ENCODE results near the gene KIF13A.
"Not testable (repeated sequence)": the region's sequence is repeated elsewhere in the genome, so short reads cannot be mapped to it uniquely, and the experiment has no call there.

KIF13A gene

DNA sequence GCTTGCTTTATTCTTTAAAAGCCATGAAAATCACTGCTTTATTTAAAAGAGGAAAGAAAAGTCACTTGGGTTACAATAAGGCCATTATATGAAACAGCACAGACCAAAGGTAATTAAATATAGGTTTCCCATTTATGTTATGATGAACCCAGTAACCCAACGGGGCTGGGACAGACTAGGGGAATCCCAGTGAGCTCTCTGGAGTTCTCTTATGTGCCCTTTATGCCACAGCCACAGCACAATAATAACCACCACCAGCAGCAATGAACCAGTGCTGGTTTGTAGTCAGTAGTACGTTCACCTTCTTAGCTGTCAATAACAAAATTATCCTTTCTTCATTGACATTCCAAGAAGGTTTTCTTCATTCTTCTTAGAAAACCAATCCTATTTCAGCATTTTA lies 87.4 kb downstream of the KIF13A start:
- DNase-seq (ENCODE audit: low spot score), result no peak

- no peak for DNase-seq (ENCODE audit: low spot score)
These were observed 87.9 kb downstream of the KIF13A start for GRCh38 chr6:17899491-17899890.

DNA sequence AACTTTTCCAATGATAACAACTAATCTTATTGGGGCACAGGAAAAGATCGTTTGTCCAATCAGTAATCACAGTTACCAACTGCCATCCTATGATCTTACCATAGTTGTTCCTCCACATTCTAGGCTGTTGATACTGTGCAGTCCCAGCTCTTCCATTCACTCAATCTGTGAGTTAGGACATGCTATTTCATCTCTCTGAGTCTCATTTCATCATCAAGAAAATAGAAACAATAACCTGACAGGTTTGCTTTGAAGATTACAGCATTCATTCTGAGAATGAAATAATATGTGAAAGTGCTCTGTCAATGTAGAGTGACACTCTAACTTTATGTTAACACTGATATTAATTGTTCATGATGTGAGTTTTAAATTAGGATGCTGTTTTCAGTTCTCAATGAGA lies 89.8 kb downstream of the KIF13A start:
- DNase-seq (ENCODE audit: low spot score), result no peak

- no peak for DNase-seq (ENCODE audit: low spot score)
These were observed 92.5 kb downstream of the KIF13A start for GRCh38 chr6:17894905-17895304.

GRCh38 chr6:17894191-17894590 lies 93.2 kb downstream of the KIF13A start:
- DNase-seq (ENCODE audit: low spot score), result no peak

DNA sequence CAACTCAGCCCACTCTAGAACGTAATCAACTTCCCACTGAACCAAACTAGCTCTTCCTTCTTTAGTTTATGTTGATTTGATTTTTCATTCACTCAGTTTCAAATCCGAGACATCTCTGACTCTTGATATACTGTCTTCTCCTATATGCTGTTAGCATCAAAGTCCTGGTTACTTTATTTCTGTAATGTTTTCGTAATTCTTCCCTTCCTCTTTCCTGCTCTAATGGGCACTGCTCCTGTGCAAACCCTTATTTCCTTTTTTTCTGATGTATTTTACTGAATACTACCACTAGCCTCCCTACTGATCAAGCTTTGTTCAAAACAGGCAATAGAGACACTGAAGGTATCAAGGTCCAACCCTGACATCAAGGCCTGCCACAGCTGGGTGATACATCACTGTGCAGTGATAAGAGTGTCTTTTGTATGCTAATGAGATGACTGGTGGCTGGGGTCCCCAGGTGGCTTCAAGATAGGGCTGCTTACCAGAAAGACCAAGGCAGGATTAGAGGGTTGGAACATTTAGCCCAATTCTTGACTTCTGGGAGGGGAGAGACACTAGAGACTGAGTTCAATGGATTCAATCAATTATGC lies 95.2 kb downstream of the KIF13A start:
- no peak for DNase-seq (ENCODE audit: low spot score)

- no peak for DNase-seq (ENCODE audit: low spot score)
These were observed 97.1 kb downstream of the KIF13A start for GRCh38 chr6:17890309-17890708.

GRCh38 chr6:17889777-17890176 lies 97.7 kb downstream of the KIF13A start:
- DNase-seq (ENCODE audit: low spot score), result not testable (repeated sequence)

GRCh38 chr6:17886891-17887290 lies 100.5 kb downstream of the KIF13A start:
- DNase-seq (ENCODE audit: low spot score), result no peak

GRCh38 chr6:17885889-17886576 lies 101.4 kb downstream of the KIF13A start:
- no peak for DNase-seq (ENCODE audit: low spot score)

DNA sequence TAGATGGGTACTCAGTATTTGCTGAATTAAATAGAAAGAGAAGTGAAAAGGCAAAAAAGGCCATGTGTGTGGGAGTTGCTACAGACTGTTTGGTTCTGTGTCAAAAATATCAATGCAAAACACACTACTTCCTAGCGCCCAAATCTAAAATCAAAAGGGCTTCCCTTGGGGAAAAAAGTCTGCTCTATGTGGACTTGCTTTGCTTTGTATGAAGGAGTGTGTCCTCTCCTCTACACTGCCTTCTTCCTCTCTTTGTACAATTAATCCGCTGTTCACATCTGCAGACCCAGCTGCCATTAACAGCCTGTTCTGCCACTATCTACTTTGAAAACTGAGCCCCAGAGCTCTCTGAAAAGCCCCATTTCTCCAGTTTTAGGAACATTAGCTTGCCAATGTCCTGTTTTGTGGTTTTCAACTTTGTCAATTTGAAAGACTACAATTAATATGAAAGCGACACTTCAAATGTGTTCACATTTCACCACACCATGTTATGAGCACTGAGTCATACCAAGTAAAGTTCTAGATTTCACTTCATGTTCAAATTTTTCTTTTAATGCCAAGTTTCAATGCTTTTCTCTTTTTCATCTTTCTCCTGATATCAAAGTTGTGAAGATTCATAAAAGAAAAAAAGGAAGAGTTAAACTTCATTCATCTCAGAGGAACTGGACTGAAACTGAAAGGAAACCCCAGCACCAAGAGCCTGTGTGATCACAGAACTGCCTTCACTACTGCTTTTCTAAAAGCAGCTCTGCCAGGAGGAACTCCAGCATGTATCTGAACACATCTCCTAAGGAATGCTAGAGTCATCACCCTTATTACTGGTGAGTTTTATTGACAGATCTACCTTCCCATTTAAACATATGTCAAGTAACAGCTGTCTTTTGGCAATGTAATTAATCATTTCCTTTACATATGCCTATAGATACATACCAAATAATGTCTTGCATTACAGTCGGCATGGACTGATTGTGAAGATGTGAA lies 102.6 kb downstream of the KIF13A start:
- DNase-seq (ENCODE audit: low spot score), result no peak

- no peak for DNase-seq (ENCODE audit: low spot score)
These were observed 103.6 kb downstream of the KIF13A start for GRCh38 chr6:17883665-17884497.

GRCh38 chr6:17881085-17881858 lies 106.2 kb downstream of the KIF13A start:
- no peak for DNase-seq (ENCODE audit: low spot score)

- no peak for DNase-seq (ENCODE audit: low spot score)
These were observed 108.3 kb downstream of the KIF13A start for GRCh38 chr6:17879184-17879583.

DNA sequence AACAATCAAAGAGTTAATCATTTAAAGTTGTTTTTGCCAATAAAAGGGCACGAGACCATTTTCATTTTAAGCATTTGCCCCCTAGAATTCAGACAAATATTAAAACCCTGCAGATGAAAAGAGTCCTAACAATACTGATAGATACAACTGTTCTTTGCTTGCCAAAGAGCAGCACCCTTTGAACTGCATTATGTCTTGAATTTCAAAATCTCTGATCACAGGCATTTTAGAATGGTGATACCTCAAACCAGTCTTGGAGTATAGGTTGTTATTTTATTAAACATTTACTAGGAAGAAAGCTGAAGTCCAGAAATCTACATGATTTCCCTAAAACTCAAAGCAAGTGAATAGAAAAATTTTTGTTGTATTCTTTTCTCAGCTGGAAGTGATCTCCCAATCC lies 108.7 kb downstream of the KIF13A start:
- no peak for DNase-seq (ENCODE audit: low spot score)

DNA sequence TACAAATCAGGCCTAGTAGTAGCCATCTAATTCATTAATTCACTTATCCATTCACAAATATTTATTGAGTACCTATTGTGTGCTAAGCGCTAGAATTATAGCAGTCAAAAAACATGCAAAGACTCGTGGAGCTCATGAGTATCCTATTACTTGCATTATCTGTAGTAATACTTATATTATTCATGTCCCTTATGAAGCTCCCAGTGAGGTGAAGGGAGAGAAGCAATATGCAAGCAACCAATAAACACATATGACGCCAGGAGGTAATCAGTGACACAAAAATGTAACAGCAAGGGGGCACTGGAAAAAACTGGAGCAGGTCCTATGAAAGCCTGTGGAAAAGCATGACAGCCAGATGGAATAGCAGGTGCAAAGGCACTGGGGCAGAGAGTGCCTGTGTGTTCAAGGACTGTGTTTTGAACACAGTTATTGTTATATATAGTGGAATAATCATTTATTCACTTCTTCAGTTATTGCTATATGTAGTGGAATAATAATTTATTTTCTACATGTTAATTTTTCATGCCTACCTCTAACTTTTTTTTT lies 109.5 kb downstream of the KIF13A start:
- DNase-seq (ENCODE audit: low spot score), result no peak

GRCh38 chr6:17877196-17877894 lies 110.1 kb downstream of the KIF13A start:
- DNase-seq (ENCODE audit: low spot score), result no peak

- DNase-seq (ENCODE audit: low spot score), result no peak
These were observed 112.7 kb downstream of the KIF13A start for GRCh38 chr6:17874753-17875152.

GRCh38 chr6:17872908-17873307 lies 114.5 kb downstream of the KIF13A start:
- no peak for DNase-seq (ENCODE audit: low spot score)

- no peak for DNase-seq (ENCODE audit: low spot score)
These were observed 115.6 kb downstream of the KIF13A start for GRCh38 chr6:17871836-17872235.
